Measurements from ENCODE around the gene XDH.

Gene XDH

DNA sequence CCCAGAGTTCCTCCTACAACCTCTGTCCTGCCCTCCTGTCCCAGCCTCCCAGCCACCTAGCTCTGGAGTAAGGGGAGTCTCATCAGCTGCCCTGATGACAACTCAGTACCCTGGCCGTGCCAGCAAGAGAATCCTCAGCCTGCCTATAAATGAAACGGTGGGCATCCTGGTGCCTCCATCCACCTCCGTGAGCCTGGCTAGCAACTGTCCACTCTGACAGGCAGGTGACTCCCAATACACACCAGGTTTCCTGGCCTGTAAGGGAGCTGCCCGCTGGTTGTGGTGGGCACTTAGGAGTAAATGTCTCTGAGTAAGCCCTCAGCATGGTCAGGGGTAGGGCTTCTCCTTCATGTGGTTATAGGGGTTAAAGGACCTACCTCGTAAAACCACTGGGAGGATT is 81.5 kb downstream of the XDH start:
- H3F3A ChIP-seq (ENCODE audit: insufficient read depth, low read length) = no peaks in the 10 kb centered on the region
- no peaks in the 10 kb centered on the region for H3K79me2 ChIP-seq (ENCODE audit: insufficient read depth, low read length)
- no peak overlapping the region for H2AFZ ChIP-seq (ENCODE audit: low read length)
- no peaks in the 10 kb centered on the region for H3K36me3 ChIP-seq (ENCODE audit: insufficient read depth, low read length)
- no peaks in the 10 kb centered on the region for H3K9me2 ChIP-seq (ENCODE audit: low read depth, low read length)
- TF ChIP-seq, protein P1, sequence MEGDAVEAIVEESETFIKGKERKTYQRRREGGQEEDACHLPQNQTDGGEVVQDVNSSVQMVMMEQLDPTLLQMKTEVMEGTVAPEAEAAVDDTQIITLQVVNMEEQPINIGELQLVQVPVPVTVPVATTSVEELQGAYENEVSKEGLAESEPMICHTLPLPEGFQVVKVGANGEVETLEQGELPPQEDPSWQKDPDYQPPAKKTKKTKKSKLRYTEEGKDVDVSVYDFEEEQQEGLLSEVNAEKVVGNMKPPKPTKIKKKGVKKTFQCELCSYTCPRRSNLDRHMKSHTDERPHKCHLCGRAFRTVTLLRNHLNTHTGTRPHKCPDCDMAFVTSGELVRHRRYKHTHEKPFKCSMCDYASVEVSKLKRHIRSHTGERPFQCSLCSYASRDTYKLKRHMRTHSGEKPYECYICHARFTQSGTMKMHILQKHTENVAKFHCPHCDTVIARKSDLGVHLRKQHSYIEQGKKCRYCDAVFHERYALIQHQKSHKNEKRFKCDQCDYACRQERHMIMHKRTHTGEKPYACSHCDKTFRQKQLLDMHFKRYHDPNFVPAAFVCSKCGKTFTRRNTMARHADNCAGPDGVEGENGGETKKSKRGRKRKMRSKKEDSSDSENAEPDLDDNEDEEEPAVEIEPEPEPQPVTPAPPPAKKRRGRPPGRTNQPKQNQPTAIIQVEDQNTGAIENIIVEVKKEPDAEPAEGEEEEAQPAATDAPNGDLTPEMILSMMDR (IDR thresholded peaks at IDR 0.05; ENCODE audit: low read length) = no peak
- no peak for TF ChIP-seq EZH2 (IDR thresholded peaks at IDR 0.05; ENCODE audit: borderline replicate concordance, low read length)
- H4K20me1 ChIP-seq (ENCODE audit: insufficient read depth, low read length) = no peaks in the 10 kb centered on the region
- no peaks in the 10 kb centered on the region for H3K4me1 ChIP-seq (ENCODE audit: insufficient read depth, low read length, severe bottlenecking)
- H3K4me3 ChIP-seq (ENCODE audit: low read depth, low read length, poor library complexity, severe bottlenecking) = no peak overlapping the region
- 0 out of 2 replicates have a peak, but pooled peaks cover 3% of the 10 kb centered on the region for H3K27me3 ChIP-seq (ENCODE audit: insufficient read depth, low read length)
- H3K27ac ChIP-seq (ENCODE audit: low read depth, low read length, poor library complexity, severe bottlenecking) = no peak overlapping the region
- no peak overlapping the region for H3K4me2 ChIP-seq (ENCODE audit: low read length)
- H3K9ac ChIP-seq (ENCODE audit: low read length) = no peak overlapping the region
- H3K9me3 ChIP-seq (ENCODE audit: low read length) = no peaks in the 10 kb centered on the region

DNA sequence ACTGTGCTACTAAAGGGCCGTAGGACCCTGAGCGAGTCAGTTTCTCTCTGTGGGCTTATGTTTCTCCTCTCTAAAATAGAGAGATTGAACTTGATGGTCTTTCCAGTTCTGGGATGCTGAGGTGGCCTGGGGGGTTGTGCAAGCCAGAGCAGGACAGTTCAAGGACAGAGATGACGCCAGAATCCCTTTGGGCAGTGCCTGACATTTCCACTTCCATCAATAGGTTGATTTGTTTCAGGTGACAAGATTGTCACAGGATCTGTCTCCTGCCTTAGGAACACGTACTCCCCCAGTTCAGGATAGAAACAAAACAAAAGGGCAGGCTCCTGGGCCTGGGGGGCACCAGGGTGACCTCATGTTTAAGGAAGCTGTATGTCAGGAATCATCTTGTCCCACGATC is 82.0 kb downstream of the XDH start:
- Histone ChIP-seq H3K9me2 (ENCODE audit: low read depth, low read length) (no peaks in the 10 kb centered on the region), H3K79me2 (ENCODE audit: insufficient read depth, low read length) (no peaks in the 10 kb centered on the region), H3K4me1 (ENCODE audit: insufficient read depth, low read length, severe bottlenecking) (no peaks in the 10 kb centered on the region), H4K20me1 (ENCODE audit: insufficient read depth, low read length) (no peaks in the 10 kb centered on the region), H3K9me3 (ENCODE audit: low read length) (no peaks in the 10 kb centered on the region), H3K27me3 (ENCODE audit: insufficient read depth, low read length) (0 out of 2 replicates have a peak, but pooled peaks cover 3% of the 10 kb centered on the region), H3K36me3 (ENCODE audit: insufficient read depth, low read length) (no peaks in the 10 kb centered on the region), H3K27ac (ENCODE audit: low read depth, low read length, poor library complexity, severe bottlenecking) (no peak overlapping the region), H3F3A (ENCODE audit: insufficient read depth, low read length) (no peaks in the 10 kb centered on the region), H3K4me3 (ENCODE audit: low read depth, low read length, poor library complexity, severe bottlenecking) (no peak overlapping the region), H3K9ac (ENCODE audit: low read length) (no peak overlapping the region), H3K4me2 (ENCODE audit: low read length) (no peak overlapping the region), H2AFZ (ENCODE audit: low read length) (no peak overlapping the region)
- TF ChIP-seq, protein P1 (IDR thresholded peaks at IDR 0.05; ENCODE audit: low read length) = no peak
- TF ChIP-seq EZH2 (IDR thresholded peaks at IDR 0.05; ENCODE audit: borderline replicate concordance, low read length) = no peak

DNA sequence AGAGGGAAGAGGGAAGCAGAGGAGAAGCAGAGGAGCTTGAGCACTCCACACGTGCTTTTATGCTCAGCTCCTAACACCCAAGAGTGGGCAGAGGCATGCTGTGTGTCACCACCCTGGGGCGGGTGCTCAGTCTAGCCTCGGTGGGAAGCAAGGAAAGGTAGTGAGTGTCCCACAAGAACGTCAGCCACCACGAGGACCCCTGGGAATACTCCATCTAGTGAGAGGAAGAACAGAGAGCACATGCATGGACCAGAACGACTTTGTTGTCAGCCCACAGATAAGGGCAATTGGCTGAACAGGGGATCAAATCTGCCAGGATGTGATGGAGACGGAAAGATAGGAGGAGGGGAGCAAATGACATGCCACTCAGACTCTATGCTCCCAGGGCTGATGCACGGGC is 83.4 kb downstream of the XDH start:
- Histone ChIP-seq H3K4me1 (ENCODE audit: insufficient read depth, low read length, severe bottlenecking) (no peaks in the 10 kb centered on the region), H4K20me1 (ENCODE audit: insufficient read depth, low read length) (no peaks in the 10 kb centered on the region), H3K9me2 (ENCODE audit: low read depth, low read length) (no peaks in the 10 kb centered on the region), H3K27me3 (ENCODE audit: insufficient read depth, low read length) (0 out of 2 replicates have a peak, but pooled peaks cover 3% of the 10 kb centered on the region), H3K9ac (ENCODE audit: low read length) (no peak overlapping the region), H3K9me3 (ENCODE audit: low read length) (no peaks in the 10 kb centered on the region), H3F3A (ENCODE audit: insufficient read depth, low read length) (no peaks in the 10 kb centered on the region), H3K27ac (ENCODE audit: low read depth, low read length, poor library complexity, severe bottlenecking) (no peak overlapping the region), H2AFZ (ENCODE audit: low read length) (no peak overlapping the region), H3K4me3 (ENCODE audit: low read depth, low read length, poor library complexity, severe bottlenecking) (no peak overlapping the region), H3K36me3 (ENCODE audit: insufficient read depth, low read length) (no peaks in the 10 kb centered on the region), H3K4me2 (ENCODE audit: low read length) (no peak overlapping the region), H3K79me2 (ENCODE audit: insufficient read depth, low read length) (no peaks in the 10 kb centered on the region)
- TF ChIP-seq EZH2 (IDR thresholded peaks at IDR 0.05; ENCODE audit: borderline replicate concordance, low read length) = no peak

DNA sequence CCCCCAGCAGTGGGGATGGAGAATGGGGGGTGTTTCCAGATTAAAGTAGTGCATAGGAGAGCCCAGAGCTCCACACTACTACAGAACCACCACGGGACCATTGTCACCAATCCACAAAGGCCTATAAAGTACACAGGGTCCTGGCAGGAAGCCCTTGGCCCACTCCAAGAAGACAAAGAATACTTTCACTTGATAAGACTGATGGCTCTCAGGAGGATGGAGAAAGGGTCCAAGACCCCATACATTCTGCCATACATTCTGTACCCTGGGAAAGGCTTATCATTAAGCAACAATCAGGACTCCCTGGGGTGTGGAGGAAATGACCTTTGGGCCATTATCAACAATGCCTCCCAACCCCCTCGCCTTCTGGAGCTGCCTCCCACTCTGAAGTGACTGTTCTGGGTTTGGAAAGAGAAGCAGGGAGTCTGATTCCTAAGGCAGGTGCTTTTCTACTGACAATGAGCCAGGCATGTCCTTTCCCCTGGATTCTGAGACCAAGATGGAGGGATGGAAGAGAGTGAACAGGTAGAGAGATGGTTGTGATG is 85.4 kb downstream of the XDH start:
- 0 out of 2 replicates have a peak, but pooled peaks cover 3% of the 10 kb centered on the region for H3K27me3 ChIP-seq (ENCODE audit: insufficient read depth, low read length)
- H3K4me3 ChIP-seq (ENCODE audit: low read depth, low read length, poor library complexity, severe bottlenecking) = no peak overlapping the region
- H3K4me1 ChIP-seq (ENCODE audit: insufficient read depth, low read length, severe bottlenecking) = no peaks in the 10 kb centered on the region
- H3F3A ChIP-seq (ENCODE audit: insufficient read depth, low read length) = no peaks in the 10 kb centered on the region
- no peak overlapping the region for H2AFZ ChIP-seq (ENCODE audit: low read length)
- TF ChIP-seq, protein P1 (IDR thresholded peaks at IDR 0.05; ENCODE audit: low read length) = no peak
- TF ChIP-seq EZH2 (IDR thresholded peaks at IDR 0.05; ENCODE audit: borderline replicate concordance, low read length) = no peak
- no peaks in the 10 kb centered on the region for H3K9me2 ChIP-seq (ENCODE audit: low read depth, low read length)
- no peaks in the 10 kb centered on the region for H3K79me2 ChIP-seq (ENCODE audit: insufficient read depth, low read length)
- H3K4me2 ChIP-seq (ENCODE audit: low read length) = no peak overlapping the region
- no peaks in the 10 kb centered on the region for H3K9me3 ChIP-seq (ENCODE audit: low read length)
- no peak overlapping the region for H3K27ac ChIP-seq (ENCODE audit: low read depth, low read length, poor library complexity, severe bottlenecking)
- no peaks in the 10 kb centered on the region for H3K36me3 ChIP-seq (ENCODE audit: insufficient read depth, low read length)
- H4K20me1 ChIP-seq (ENCODE audit: insufficient read depth, low read length) = no peaks in the 10 kb centered on the region
- no peak overlapping the region for H3K9ac ChIP-seq (ENCODE audit: low read length)
